Upper lobe of left lung (tissue), 6 donors: Measurements from ENCODE around the gene MTREX. TPM values are rescaled to one million over a fixed set of nuclear protein-coding genes. Genes with fewer than 3 reads are reported as not detected.

ENCODE experiments used
- ATAC-seq, 2 donors: fragments of 200-7000 bp; cut with Tn5 transposase; one replicate each; pipeline ENCODE4 v1.9.1; 2022; ENCODE audit warnings: mild to moderate bottlenecking in 2 of 2, moderate library complexity in 2 of 2; ENCODE audit not compliant: low FRiP score in 2 of 2
- DNase-seq, 2 donors: peaks; one replicate each; pipeline ENCODE4 v3.0.0-alpha.2; 2019 to 2020
- H3K27ac ChIP-seq, 4 donors: fragments of 200-600 bp; sonication (generic); one replicate each; pipeline ENCODE4 v1.5.1; 2016 to 2019
- H3K27me3 ChIP-seq, 4 donors: fragments of 200-600 bp; sonication (generic); one replicate each; pipeline ENCODE4 v1.5.1; 2017 to 2019
- H3K36me3 ChIP-seq, 4 donors: fragments of 200-600 bp; sonication (generic); one replicate each; pipeline ENCODE4 v1.5.1; 2016 to 2019
- H3K4me1 ChIP-seq, 4 donors: fragments of 200-600 bp; sonication (generic); one replicate each; pipeline ENCODE4 v1.5.1; 2018 to 2019
- H3K4me3 ChIP-seq, 4 donors: fragments of 200-600 bp; sonication (generic); one replicate each; pipeline ENCODE4 v1.5.1; 2017 to 2019; ENCODE audit warnings: mild to moderate bottlenecking in 2 of 4, moderate library complexity in 1 of 4
- H3K9me3 ChIP-seq, 4 donors: fragments of 200-600 bp; sonication (generic); one replicate each; pipeline ENCODE4 v1.5.1; 2018 to 2019
- EP300 ChIP-seq, 4 donors: sonication (generic); formaldehyde crosslinking; IDR thresholded peaks; one replicate each; pipeline ENCODE4 v1.5.1; 2017; ENCODE audit warnings: antibody characterized with exemption in 4 of 4, control low read depth in 2 of 4
- POLR2A ChIP-seq, 4 donors: fragments of 450-650 bp; IDR thresholded peaks; one replicate each; pipeline ENCODE4 v1.5.1; 2016 to 2017; ENCODE audit warnings: antibody characterized with exemption in 4 of 4, mild to moderate bottlenecking in 2 of 4
- POLR2AphosphoS5 ChIP-seq, 2 donors: sonication (generic); formaldehyde crosslinking; IDR thresholded peaks; one replicate each; pipeline ENCODE4 v1.5.1; 2017; ENCODE audit warnings: antibody characterized with exemption in 2 of 2
- WGBS, 2 donors: methylation state at CpG; one replicate each; pipeline ENCODE4 v1.1.5; 2017 to 2018; 5-methylcytosine and 5-hydroxymethylcytosine counted together
- total RNA-seq, 6 donors: library from RNA; depleted of rRNA in 4 of 6; stranded (reverse); fragments of >200 nt in 4 of 6; gene quantifications; one replicate each; pipeline versions ENCODE4 v1.1.0 to v1.2.1, GENCODE V29; 2016 to 2021
- TF ChIP-seq, protein P1 (sequence below), 6 experiments: fragments of 450-650 bp in 4 of 6; fragments of 200-600 bp in 2 of 6; sonication (generic) in 2 of 6; IDR thresholded peaks; one replicate each; pipeline ENCODE4 v1.5.1; 2016 to 2019; ENCODE audit warnings: antibody characterized with exemption in 6 of 6
- donor health status: DM: no; HTN: no; CAD: no; lungs with moderate emphysema.
- donor health status: DM: no; HTN: yes; CAD: no; lungs with severe emphysema.

Gene MTREX
- total RNA-seq, 6 donors from 2014 or later, result 44.1 to 179 (median 61.6) TPM

DNA sequence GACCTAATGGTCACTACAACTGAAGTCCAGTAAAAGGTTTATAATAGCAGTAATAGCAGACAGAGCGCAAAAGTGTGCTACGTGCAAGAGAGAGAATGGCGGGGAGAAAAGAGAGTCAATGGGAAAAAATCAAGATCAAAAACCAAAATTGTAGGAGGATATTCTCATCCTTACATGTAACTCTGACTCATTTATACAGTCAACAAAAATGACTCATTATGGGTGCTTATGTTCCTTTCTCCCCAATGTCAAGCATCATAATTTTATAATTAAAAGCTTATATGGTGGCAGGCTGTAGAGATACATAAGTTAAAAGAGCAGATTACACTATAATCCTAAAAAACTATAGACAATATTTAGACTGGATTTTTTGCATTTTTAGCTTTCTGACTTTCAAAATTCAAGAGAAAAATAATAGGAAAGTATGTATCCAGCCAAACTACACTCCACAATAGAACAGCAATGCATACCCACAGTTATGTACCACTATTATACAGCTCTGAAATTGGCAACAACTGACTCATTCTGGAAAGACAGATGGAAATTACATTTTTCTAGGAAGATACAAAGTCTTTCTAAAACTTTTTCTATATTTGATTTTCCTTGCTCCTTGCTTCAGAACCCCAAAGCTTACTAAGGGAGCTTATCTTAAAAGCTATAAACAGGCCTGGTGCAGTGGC lies 148.6 kb downstream of the MTREX start:
- H3K4me1 ChIP-seq, result peaks cover 0 to 3% (median 0%) of the 10 kb centered on the region in 4 donors
- TF ChIP-seq POLR2AphosphoS5 (IDR thresholded peaks at IDR 0.05) (no peak), POLR2A (IDR thresholded peaks at IDR 0.05) (no peak), EP300 (IDR thresholded peaks at IDR 0.05) (no peak)
- TF ChIP-seq, protein P1, sequence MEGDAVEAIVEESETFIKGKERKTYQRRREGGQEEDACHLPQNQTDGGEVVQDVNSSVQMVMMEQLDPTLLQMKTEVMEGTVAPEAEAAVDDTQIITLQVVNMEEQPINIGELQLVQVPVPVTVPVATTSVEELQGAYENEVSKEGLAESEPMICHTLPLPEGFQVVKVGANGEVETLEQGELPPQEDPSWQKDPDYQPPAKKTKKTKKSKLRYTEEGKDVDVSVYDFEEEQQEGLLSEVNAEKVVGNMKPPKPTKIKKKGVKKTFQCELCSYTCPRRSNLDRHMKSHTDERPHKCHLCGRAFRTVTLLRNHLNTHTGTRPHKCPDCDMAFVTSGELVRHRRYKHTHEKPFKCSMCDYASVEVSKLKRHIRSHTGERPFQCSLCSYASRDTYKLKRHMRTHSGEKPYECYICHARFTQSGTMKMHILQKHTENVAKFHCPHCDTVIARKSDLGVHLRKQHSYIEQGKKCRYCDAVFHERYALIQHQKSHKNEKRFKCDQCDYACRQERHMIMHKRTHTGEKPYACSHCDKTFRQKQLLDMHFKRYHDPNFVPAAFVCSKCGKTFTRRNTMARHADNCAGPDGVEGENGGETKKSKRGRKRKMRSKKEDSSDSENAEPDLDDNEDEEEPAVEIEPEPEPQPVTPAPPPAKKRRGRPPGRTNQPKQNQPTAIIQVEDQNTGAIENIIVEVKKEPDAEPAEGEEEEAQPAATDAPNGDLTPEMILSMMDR (IDR thresholded peaks at IDR 0.05), result no peak
- no peaks in the 10 kb centered on the region for H3K27me3 ChIP-seq
- H3K27ac ChIP-seq, result no peak overlapping the region
- peaks cover 0 to 7% (median 0%) of the 10 kb centered on the region in 4 donors for H3K36me3 ChIP-seq
- ATAC-seq (no peak), DNase-seq (no peak)
- whole genome bisulfite sequencing, 2 donors, result 90 to 99% methylated on average over 3 of the region's 3 CpGs
- no peak overlapping the region for H3K4me3 ChIP-seq
- H3K9me3 ChIP-seq, result no peaks in the 10 kb centered on the region

DNA sequence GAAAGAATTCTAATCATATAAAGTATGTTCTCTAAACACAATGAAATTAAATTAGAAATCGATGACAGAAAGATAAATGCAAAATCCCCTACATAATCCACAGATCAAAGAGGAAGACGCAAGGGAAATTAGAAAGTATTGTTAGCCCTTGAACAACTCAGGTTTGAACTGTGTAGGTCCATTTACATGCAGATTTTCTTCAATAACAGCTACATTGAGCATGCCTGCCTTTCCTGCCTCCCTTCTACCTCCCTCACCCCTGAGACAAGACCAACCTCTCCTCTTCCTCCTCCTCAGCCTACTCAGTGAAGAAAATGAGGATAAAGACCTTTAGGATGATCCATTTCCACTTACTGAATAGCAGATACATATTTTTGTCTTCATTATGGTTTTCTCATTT lies 151.8 kb downstream of the MTREX start:
- Histone ChIP-seq H3K27ac (no peak overlapping the region), H3K9me3 (no peaks in the 10 kb centered on the region), H3K36me3 (peaks cover 0 to 15% (median 0%) of the 10 kb centered on the region in 4 donors), H3K27me3 (no peaks in the 10 kb centered on the region), H3K4me3 (no peak overlapping the region), H3K4me1 (no peaks in the 10 kb centered on the region)
- WGBS, 2 donors, result 94 to 100% methylated on average over 2 of the region's 2 CpGs
- TF ChIP-seq POLR2AphosphoS5 (IDR thresholded peaks at IDR 0.05), result no peak
- TF ChIP-seq, protein P1 (IDR thresholded peaks at IDR 0.05), result no peak
- no peak for TF ChIP-seq POLR2A (IDR thresholded peaks at IDR 0.05)
- TF ChIP-seq EP300 (IDR thresholded peaks at IDR 0.05), result no peak
- ATAC-seq (no peak), DNase-seq (no peak)

DNA sequence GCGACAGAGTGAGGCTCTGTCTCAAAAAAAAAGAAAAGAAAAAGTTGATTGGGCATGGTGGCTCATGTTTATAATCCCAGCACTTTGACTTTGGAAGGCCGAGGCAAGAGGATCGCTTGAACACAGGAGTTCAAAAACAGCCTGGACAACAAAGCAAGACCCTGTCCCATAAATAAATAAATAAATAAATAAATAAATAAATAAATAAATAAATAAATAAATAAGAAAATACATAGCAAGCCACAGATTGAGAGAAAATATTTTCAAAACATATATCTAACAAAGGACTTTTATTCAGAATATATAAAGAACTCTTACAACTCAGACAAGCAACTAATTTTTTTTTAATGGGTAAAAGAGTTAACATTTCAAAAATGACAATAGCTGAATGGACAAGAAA lies 155.8 kb downstream of the MTREX start:
- DNase-seq (no peak), ATAC-seq (no peak)
- no peaks in the 10 kb centered on the region for H3K9me3 ChIP-seq
- H3K27ac ChIP-seq, result no peak overlapping the region
- peaks cover 0 to 8% (median 4%) of the 10 kb centered on the region in 4 donors for H3K4me1 ChIP-seq
- 92 to 96% methylated on average over 3 of the region's 3 CpGs for WGBS, 2 donors
- H3K36me3 ChIP-seq, result peaks cover 0 to 16% (median 0%) of the 10 kb centered on the region in 4 donors
- H3K4me3 ChIP-seq, result no peak overlapping the region
- no peak for TF ChIP-seq POLR2AphosphoS5 (IDR thresholded peaks at IDR 0.05)
- TF ChIP-seq EP300 (IDR thresholded peaks at IDR 0.05), result no peak
- TF ChIP-seq POLR2A (IDR thresholded peaks at IDR 0.05), result no peak
- TF ChIP-seq, protein P1 (IDR thresholded peaks at IDR 0.05), result no peak
- H3K27me3 ChIP-seq, result no peaks in the 10 kb centered on the region

DNA sequence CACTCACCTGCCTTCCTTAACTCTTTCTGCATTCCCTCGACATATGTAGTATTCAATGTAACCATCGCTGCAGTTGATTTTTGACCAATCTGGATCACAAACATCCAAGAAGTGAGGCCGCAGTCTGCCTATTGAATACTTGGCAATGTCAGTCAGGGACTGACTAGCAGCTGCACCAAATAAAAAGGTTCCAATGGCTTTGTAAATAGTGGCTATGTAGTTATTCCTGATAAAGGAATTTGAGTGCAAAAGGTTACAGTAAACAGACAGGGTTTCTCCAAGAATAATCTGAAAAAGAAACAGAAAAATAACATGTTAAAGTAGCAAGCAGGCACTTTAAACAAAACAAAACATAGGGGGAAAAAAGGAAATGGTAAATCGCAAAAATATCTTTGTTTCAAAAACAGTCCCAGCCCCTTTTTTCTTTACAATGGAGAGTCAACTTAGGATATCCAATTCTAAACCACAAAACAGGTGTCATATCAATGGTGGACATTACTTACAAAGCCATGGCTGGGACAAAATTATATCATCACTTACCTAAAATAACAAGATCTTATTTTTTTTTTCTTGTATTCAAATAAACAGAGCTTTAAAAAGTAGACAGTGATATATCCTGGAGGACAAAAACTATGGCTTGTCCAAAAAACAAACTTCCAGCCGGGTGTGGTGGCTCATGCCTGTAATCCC lies 160.2 kb downstream of the MTREX start:
- Histone ChIP-seq H3K27me3 (no peaks in the 10 kb centered on the region), H3K36me3 (peaks cover 0 to 13% (median 0%) of the 10 kb centered on the region in 4 donors), H3K4me3 (no peak overlapping the region), H3K27ac (peak overlapping the region in 2 of 4 donors; percentile 6 to 11), H3K4me1 (peaks cover 0 to 9% (median 4%) of the 10 kb centered on the region in 4 donors), H3K9me3 (no peaks in the 10 kb centered on the region)
- TF ChIP-seq POLR2A (IDR thresholded peaks at IDR 0.05) (no peak), EP300 (IDR thresholded peaks at IDR 0.05) (no peak)
- WGBS, 2 donors, result 66 to 74% methylated on average over 5 of the region's 5 CpGs
- no peak for DNase-seq
- no peak for ATAC-seq

DNA sequence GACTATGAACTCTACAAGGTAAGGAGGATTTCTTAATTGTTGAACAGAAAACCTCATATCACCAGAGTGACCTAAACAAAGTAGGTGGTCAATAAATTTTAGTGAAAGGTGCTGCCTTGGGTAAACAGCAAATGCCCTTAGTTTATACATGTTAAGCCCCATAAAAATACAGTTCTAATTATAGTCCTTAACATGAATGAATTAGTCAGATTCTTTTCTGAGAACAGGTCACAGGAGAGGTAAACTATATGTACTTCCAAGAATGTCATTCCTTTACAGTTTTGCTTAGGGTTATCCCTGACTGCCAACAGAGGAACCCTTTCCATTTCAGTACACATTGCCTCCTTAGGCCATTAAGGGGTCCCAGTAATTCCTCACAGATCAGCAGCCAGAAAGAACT lies 162.1 kb downstream of the MTREX start:
- DNase-seq (no peak), ATAC-seq (no peak)
- H3K27ac ChIP-seq, result no peak overlapping the region
- peaks cover 0 to 5% (median 0%) of the 10 kb centered on the region in 4 donors for H3K36me3 ChIP-seq
- no peaks in the 10 kb centered on the region for H3K27me3 ChIP-seq
- no peak for TF ChIP-seq POLR2A (IDR thresholded peaks at IDR 0.05)
- H3K4me3 ChIP-seq, result no peak overlapping the region
- H3K4me1 ChIP-seq, result peaks cover 0 to 9% (median 4%) of the 10 kb centered on the region in 4 donors
- H3K9me3 ChIP-seq, result no peaks in the 10 kb centered on the region
